ENCODE results near the gene GM2A.

GRCh38 chr5:151243564-151243963 lies 9.4 kb upstream of the GM2A start:
- TF ChIP-seq CTCF (IDR thresholded peaks at IDR 0.05): no peak
- no peak for TF ChIP-seq EZH2 (IDR thresholded peaks at IDR 0.05; ENCODE audit: borderline replicate concordance, insufficient read depth, low read depth, low read length, poor library complexity, severe bottlenecking)

All from B cell (primary cell).